Right renal pelvis (tissue), 4 donors: ENCODE measurements around the gene SLC16A13. TPM values are rescaled to one million over a fixed set of nuclear protein-coding genes. Genes with fewer than 3 reads are reported as not detected.
"Not testable (repeated sequence)": the region's sequence is repeated elsewhere in the genome, so short reads cannot be mapped to it uniquely, and the experiment has no call there.

Source experiments
- DNase-seq, 4 donors: peaks; one replicate each; pipeline ENCODE4 v3.0.0-alpha.2; 2013; ENCODE audit warnings: low read depth in 4 of 4, low spot score in 3 of 4, missing footprints in 1 of 4
- polyA plus RNA-seq, 4 donors: library from polyadenylated mRNA; unstranded; fragments of 120-200 nt; gene quantifications; one replicate each; pipeline ENCODE4 v1.2.1, GENCODE V29; 2013; ENCODE audit not compliant: insufficient read length in 4 of 4

Gene SLC16A13
- polyA plus RNA-seq = 1 to 10 TPM; 2.7 to 4.8 (median 3.9) TPM

DNA sequence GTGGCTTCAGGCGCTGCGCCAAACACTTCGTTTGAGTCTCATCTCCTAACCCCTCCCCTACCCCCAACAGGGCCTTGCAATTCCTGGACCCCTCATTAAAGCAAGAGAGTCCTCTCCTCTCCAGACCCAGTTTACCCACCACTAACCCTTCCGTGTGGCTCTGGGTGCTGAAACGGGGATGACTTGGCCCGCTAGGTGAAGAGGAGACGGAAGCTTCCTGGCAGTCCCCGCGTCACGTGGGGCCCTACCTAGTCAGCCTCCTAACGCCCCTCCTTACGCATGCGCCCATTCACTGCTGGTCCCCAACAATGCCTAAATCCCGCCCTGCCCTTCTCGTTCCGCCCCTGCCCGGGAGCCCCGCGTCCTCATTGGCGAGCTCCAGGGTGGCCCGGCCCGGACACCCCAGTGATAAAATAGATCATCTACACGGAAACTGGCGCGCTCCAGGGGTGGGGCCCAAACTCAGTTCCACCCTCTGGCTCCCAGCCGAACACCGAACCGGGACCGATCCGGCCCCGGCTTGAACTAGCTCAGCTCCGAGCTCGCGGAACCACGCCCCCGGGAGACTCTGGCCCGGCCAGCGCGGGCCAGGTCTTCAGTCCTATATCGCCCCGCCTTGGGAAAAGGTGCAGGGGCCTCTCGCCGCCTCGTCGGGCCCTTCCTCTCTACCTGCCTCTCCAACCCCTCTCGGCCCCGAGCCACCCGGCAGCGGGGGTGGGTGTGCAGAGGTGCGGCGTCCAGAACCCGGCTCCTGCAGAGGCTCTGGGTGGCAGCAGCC is at the start of gene SLC16A13:
SLC16A13 (plus strand) TSS at position 425 of the 778 bp plus-strand sequence. CDS start 368 bp downstream, outside the sequence.
- DNase-seq = peak in 3 of 4 donors; percentile 89 to 90 (median 89)

- no peak for DNase-seq
Measured at GRCh38 chr17:6986676-6987075, 49.1 kb upstream of the SLC16A13 start.

DNA sequence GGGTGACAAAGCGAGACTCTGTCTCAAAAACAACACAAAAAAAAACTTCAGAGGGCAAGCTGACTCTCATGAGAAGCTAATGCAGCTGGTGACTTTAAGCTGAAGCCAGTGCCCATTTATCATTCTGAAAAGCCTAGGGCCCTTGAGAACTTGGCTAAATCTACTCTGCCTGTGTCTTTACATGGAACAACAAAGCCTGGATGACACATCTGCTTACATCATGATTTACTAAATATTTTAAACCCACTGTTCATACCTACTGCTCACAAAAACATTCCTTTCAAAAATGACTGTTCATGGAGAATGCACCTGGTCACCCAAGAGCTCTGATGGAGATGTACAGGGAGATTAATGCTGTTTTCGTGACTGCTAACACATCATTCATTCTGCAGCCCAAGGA is 46.0 kb upstream of the SLC16A13 start:
- DNase-seq = no peak

- DNase-seq = not testable (repeated sequence)
Measured at GRCh38 chr17:6993613-6994056, 42.2 kb upstream of the SLC16A13 start.

- DNase-seq = no peak
Measured at GRCh38 chr17:6994118-6994598, 41.7 kb upstream of the SLC16A13 start.

DNA sequence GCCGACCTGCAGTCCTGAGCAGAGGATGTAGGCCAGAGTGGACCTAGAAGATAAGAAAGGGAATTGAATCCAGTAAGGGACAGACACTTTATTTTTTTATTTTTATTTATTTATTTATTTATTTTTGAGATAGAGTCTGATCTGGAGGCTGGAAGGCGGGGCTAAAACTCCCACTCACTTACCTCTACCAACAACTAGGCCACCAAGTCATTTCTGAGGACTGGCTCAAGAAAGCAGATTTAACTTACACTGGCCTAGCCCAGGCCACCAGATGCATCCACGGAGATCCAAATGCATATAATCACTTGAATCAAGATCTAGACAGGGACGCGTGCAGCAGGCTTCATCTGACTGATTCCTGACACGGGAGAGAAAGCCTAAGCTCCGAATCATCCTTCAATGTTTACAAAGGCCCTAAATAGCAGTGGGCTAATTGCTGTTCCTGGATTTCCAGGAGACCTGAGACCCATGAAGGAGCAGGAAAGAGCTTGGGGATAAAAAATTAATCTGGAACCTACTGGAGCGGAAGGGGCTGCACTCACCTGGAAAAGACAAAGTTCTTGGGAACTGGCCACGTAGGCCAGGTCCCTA is 41.1 kb upstream of the SLC16A13 start:
- DNase-seq = no peak

- DNase-seq = no peak
Measured at GRCh38 chr17:6995500-6996255, 40.1 kb upstream of the SLC16A13 start, which contains the start of gene ALOX12. Gene ALOX12 (plus strand): TSS chr17:6996049. CDS start chr17:6996118, 69 bp downstream.

DNA sequence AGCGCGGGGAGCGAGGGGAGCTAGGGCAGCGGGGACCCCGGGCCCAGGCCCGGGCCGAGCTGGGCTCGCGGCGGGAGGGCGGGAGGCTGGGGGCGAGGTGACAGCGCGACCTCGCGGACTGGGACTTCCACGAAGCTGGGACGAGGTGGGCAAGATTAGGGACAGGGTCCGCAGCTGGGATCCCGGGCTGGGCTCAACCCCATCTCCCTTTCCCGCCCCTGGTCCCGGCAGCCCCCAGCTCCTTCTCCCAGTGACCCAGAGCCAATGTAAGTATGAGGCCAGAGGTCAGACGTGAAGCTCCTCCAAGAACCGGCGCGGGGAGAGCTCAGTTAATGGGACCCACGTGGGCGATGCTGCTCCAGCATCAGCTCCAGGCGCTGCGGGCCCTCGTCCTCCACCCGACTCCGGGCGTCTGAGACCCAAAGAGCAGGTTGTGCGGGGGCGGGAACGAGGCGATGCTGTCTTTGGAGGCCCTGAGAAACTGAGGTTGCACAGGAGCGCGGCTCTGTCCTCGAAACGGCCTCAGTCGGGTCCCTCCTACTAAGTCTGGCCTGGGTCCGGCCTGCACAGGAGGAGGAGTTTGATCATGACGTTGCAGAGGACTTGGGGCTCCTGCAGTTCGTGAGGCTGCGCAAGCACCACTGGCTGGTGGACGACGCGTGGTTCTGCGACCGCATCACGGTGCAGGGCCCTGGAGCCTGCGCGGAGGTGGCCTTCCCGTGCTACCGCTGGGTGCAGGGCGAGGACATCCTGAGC is 39.4 kb upstream of the SLC16A13 start:
- DNase-seq = no peak

DNA sequence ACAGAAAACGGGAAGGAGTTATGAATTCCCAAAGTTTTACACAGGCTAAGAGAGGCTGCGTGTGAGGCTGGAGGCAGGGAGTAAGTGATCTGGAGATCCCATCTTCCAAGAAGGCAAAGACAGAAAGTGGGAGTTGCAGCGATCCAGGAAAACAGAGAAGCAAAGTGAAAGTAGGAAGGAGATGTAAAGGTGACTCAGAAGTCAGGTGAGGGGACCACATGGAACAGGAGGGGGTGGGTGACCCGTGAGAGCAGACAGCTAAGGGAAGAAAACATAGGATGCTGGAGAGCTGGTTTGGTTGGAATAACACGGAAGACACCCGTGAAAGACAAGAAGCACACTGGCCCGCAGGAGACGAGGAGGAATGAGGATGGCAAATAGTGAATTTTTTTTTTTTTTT is 38.6 kb upstream of the SLC16A13 start:
- DNase-seq = no peak

GRCh38 chr17:6998855-6999508 is 36.8 kb upstream of the SLC16A13 start:
- no peak for DNase-seq

DNA sequence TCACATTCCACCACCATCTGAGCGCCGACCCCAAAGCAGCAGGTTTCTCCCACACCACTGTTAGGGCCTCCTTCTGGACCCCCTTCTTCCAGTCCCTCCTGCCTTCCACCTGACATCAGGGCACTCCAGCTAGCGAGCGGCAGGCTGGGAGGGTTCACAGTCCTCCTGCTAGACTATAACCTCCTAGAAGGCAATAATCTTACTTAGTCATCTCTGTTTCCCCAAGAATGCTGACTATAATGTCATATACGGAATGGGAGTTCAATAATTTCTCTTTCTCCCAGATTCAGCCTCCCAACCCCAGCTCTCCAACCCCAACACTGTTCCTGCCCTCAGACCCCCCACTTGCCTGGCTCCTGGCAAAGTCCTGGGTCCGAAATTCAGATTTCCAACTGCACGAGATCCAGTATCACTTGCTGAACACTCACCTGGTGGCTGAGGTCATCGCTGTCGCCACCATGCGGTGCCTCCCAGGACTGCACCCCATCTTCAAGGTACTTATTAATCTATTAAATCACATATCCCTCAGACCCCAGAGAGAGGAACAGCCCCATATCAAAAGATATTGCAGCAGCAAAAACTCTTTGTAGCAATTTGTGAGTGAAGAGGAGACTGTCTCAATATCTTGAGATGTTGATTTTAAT is 34.4 kb upstream of the SLC16A13 start:
- DNase-seq = no peak

- no peak for DNase-seq
Measured at GRCh38 chr17:7002288-7003047, 33.3 kb upstream of the SLC16A13 start.

GRCh38 chr17:7003745-7004144 is 32.1 kb upstream of the SLC16A13 start:
- no peak for DNase-seq

DNA sequence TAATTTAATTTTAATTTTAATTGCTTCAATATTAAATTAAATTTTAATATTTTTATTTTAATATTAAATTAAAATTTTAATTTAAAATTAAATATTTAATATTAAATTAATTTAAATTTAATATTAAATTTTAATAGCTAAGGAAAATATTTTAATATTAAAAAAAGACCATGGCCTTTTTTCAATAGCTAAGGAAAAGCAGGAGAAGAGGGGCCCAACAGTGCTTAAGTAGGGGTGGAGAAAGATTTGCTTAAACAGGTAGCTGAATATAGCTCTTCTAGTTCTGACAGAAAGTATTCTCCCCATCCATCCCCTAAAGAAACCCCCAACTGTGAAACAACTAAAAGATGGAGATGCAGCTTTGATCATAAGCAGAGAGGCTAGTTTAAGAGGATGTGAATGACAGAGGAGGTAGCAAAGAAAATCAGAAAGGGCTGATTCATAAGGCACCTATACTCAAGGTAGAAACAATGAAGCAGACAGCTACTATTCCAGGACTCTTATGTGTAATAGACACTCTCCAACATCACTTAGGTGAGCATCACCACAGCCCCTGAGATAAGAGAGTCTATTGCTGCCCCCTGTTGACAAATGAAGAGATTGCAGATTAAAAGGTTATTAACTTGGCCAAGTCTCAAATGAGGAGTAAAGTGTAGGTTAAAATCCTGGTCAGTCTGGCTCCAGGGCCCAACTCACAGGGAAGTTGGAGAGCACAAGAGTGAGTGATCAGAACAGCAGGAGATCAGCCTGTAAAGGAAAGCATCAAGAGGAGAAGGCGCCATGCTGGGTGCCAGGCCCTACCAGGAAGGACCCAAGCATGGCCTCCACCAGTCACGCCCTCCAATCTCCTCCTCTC is 31.2 kb upstream of the SLC16A13 start:
- no peak for DNase-seq

DNA sequence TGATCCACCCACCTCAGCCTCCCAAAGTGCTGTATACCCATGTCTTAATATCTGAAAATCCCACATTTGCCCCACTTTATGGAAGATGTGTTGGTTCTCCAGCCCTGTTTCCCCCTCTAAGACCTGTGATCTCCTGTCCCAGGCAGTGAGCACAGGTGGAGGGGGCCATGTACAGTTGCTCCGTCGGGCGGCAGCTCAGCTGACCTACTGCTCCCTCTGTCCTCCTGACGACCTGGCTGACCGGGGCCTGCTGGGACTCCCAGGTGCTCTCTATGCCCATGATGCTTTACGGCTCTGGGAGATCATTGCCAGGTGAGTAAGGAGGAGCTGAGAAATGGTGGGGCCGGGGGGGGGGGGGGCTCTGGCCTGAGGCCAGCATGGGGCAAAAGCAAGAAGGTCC is 30.1 kb upstream of the SLC16A13 start:
- DNase-seq = no peak

GRCh38 chr17:7007143-7007542 is 28.7 kb upstream of the SLC16A13 start:
- DNase-seq = no peak

GRCh38 chr17:7010523-7010922 is 25.3 kb upstream of the SLC16A13 start:
- DNase-seq = no peak

- no peak for DNase-seq
Measured at GRCh38 chr17:7011415-7011814, 24.4 kb upstream of the SLC16A13 start.
